Heart right ventricle (tissue), 16 donors: Measurements from ENCODE around the gene SPTBN5. TPM values are rescaled to one million over a fixed set of nuclear protein-coding genes. Genes with fewer than 3 reads are reported as not detected.
A peak's percentile ranks its signal among the peaks of the same experiment; 100 is the strongest.

Experiments
- ATAC-seq, 8 donors: fragments of 200-7000 bp; cut with Tn5 transposase; one replicate each; pipeline ENCODE4 v1.9.1; 2020; ENCODE audit warnings: mild to moderate bottlenecking in 8 of 8, moderate library complexity in 8 of 8, moderate number of reproducible peaks in 1 of 8
- DNase-seq, 2 donors: peaks; one replicate each; pipeline ENCODE4 v3.0.0-alpha.2; 2020
- H3K27ac ChIP-seq, 10 donors: fragments of 200-600 bp; sonication (generic) in 2 of 10; one replicate each; pipeline versions ENCODE4 v1.5.0 to v1.8.0; 2020 to 2022; ENCODE audit warnings: mild to moderate bottlenecking in 3 of 10
- H3K27me3 ChIP-seq, 7 donors: fragments of 200-600 bp; one replicate each; pipeline ENCODE4 v1.8.0; 2021 to 2022; ENCODE audit warnings: mild to moderate bottlenecking in 2 of 7
- H3K36me3 ChIP-seq, 9 donors: fragments of 200-600 bp; sonication (generic) in 1 of 9; one replicate each; pipeline versions ENCODE4 v1.5.0 to v1.8.0; 2020 to 2022; ENCODE audit warnings: mild to moderate bottlenecking in 2 of 9
- H3K4me1 ChIP-seq, 9 donors: fragments of 200-600 bp; sonication (generic) in 1 of 9; one replicate each; pipeline versions ENCODE4 v1.5.0 to v1.8.0; 2020 to 2022; ENCODE audit warnings: mild to moderate bottlenecking in 4 of 9
- H3K4me3 ChIP-seq, 10 donors: fragments of 200-600 bp; sonication (generic) in 2 of 10; one replicate each; pipeline versions ENCODE4 v1.5.0 to v1.8.0; 2020 to 2022; ENCODE audit warnings: mild to moderate bottlenecking in 7 of 10, moderate library complexity in 2 of 10
- H3K9me3 ChIP-seq, 11 donors: fragments of 200-600 bp in 10 of 11; sonication (generic) in 2 of 11; one replicate each; pipeline versions ENCODE4 v1.5.0 to v1.8.0; 2013 to 2022; ENCODE audit warnings: mild to moderate bottlenecking in 2 of 11, control low read depth in 1 of 11, moderate library complexity in 1 of 11
- WGBS, 2 donors: extraction: QIAGEN DNeasy Blood & Tissue Kit; methylation state at CpG; one replicate each; pipeline ENCODE4 v1.1.7; 2013; ENCODE audit warnings: inconsistent platforms in 1 of 2; 5-methylcytosine and 5-hydroxymethylcytosine counted together
- intact Hi-C, 10 donors: fragments of 100-400 bp; cut with DNase I; formaldehyde crosslinking; loops; one replicate each; pipeline versions ENCODE4 v1.11.1 to v1.14.2; 2022
- polyA plus RNA-seq, 2 donors: library from polyadenylated mRNA; stranded (reverse); fragments of 200-250 nt; gene quantifications; one replicate each; pipeline ENCODE4 v1.2.3, GENCODE V29; 2013
- total RNA-seq, 10 donors: library from RNA; stranded (reverse); fragmentation: NEBNext Ultra II Directional in 3 of 10; extraction: Animal tissue kit (Norgen Biotek cat#: 25700) in 3 of 10; gene quantifications; one replicate each; pipeline versions ENCODE4 v1.2.1 to v1.2.4, GENCODE V29; 2021 to 2023
- TF ChIP-seq, protein P1 (sequence below), 9 donors: fragments of 200-600 bp; sonication (generic) in 2 of 9; IDR thresholded peaks; one replicate each; pipeline versions ENCODE4 v1.5.0 to v1.8.0; 2021 to 2022; ENCODE audit warnings: antibody characterized with exemption in 9 of 9, mild to moderate bottlenecking in 5 of 9, moderate library complexity in 1 of 9
- donor health status: Arrhythmogenic right ventricular cardiomyopathy.
- donor health status: ischemic (EF 13 %, LVEDD 7.1; RV severe dilation, severe dysfunction).
- donor health status: healthy with polysubstance abuse.
- donor health status: DM: no; HTN: yes; CAD: no.
- donor health status: DM: no; HTN: no; CAD: no.
- donor health status: ischemic (EF 25% LVEDD 6.9; RV normal size, moderate dysfunction).
- donor health status: ischemic (EF 25% LVEDD 5.7; RV mildly dilated, moderate dysfunction).
- donor health status: healthy.
- donor health status: DM: yes; HTN: yes; CAD: no.
- donor health status: Ischemic cardiomyopathy.
- donor health status: ischemic (EF 35%, LVEDD 5.7; RV mildly dilated, moderate dysfunction).
- donor health status: nonischemic (EF 11% LVEDD 7.7; RV severe dilation, severe dysfunction).
- donor health status: DM: yes; HTN: yes; CAD: no.
- donor health status: PGD.
- donor health status: ischemic (EF 29% LVEDD 5.4; RV normal size, mild dysfunction).
- donor health status: nonischemic (EF 23%, LVEDD 6.1; RV moderate dilation, normal function).

Gene SPTBN5
- total and polyA plus RNA-seq, 12 donors = 0.94 to 8.7 (median 2.4) TPM

DNA sequence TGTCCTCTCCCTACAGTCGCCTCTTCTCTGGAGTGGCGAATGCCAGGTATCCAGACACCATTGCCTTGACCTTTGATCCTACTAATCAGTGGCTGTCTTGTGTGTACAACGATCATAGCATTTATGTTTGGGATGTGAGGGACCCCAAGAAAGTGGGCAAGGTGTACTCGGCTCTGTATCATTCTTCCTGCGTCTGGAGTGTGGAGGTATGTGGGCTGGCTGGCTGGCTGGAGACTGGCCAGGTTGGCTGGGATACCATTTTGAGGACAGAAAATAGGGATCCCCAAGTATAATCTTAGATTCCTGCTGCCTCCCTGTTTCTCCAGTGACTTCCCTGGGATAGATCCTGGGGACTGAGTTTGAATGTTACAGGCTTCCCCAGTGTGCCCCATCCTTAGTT lies 79.3 kb downstream of the SPTBN5 start:
- Histone ChIP-seq H3K9me3 (no peaks in the 10 kb centered on the region), H3K27ac (no peak overlapping the region), H3K4me3 (no peak overlapping the region), H3K36me3 (peaks cover 0 to 77% (median 27%) of the 10 kb centered on the region in 9 donors), H3K4me1 (peaks cover 0 to 13% (median 6%) of the 10 kb centered on the region in 9 donors), H3K27me3 (no peaks in the 10 kb centered on the region)
- intact Hi-C loops = loop anchor here in 9 of 10 donors (5.0 to 10.0 kb wide), 8 partner anchors 42 to 350 kb away; partner anchors contain the start of genes TYRO3 (in 5 of the 9) and MAPKBP1 (in 3 of the 9)
- DNase-seq (no peak), ATAC-seq (no peak)
- 87 to 88% methylated on average over 5 of the region's 5 CpGs for WGBS, 2 donors
- TF ChIP-seq, protein P1, sequence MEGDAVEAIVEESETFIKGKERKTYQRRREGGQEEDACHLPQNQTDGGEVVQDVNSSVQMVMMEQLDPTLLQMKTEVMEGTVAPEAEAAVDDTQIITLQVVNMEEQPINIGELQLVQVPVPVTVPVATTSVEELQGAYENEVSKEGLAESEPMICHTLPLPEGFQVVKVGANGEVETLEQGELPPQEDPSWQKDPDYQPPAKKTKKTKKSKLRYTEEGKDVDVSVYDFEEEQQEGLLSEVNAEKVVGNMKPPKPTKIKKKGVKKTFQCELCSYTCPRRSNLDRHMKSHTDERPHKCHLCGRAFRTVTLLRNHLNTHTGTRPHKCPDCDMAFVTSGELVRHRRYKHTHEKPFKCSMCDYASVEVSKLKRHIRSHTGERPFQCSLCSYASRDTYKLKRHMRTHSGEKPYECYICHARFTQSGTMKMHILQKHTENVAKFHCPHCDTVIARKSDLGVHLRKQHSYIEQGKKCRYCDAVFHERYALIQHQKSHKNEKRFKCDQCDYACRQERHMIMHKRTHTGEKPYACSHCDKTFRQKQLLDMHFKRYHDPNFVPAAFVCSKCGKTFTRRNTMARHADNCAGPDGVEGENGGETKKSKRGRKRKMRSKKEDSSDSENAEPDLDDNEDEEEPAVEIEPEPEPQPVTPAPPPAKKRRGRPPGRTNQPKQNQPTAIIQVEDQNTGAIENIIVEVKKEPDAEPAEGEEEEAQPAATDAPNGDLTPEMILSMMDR (IDR thresholded peaks at IDR 0.05) = no peak

DNA sequence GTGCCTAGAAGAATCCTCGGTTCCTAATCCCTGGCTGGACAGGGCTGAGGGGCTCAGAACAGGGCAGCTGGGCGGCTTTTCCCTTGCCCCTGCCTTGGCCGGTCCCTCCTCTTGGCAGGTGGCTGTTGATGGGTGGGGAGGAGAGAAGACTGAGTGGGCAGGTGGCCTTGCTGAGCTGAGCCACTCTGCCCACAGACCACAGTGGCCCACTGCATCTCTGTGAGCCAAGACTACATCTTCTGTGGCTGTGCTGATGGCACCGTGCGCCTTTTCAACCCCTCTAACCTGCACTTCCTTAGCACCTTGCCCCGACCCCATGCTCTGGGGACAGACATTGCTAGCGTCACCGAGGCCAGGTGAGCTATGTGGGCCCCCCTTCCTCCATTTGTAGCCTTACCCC lies 80.4 kb downstream of the SPTBN5 start:
- intact Hi-C loops = loop anchor here in 9 of 10 donors (2.0 to 10.0 kb wide), 9 partner anchors 41 to 349 kb away; partner anchors contain the start of genes TYRO3 (in 5 of the 9) and MAPKBP1 (in 3 of the 9)
- TF ChIP-seq, protein P1 (IDR thresholded peaks at IDR 0.05) = no peak
- Histone ChIP-seq H3K27ac (no peak overlapping the region), H3K4me3 (no peak overlapping the region), H3K9me3 (no peaks in the 10 kb centered on the region), H3K36me3 (peaks cover 0 to 66% (median 19%) of the 10 kb centered on the region in 9 donors), H3K4me1 (peaks cover 0 to 17% (median 6%) of the 10 kb centered on the region in 9 donors), H3K27me3 (no peaks in the 10 kb centered on the region)
- no peak for ATAC-seq
- WGBS, 2 donors = 93 to 97% methylated on average over 8 of the region's 8 CpGs
- DNase-seq = no peak

DNA sequence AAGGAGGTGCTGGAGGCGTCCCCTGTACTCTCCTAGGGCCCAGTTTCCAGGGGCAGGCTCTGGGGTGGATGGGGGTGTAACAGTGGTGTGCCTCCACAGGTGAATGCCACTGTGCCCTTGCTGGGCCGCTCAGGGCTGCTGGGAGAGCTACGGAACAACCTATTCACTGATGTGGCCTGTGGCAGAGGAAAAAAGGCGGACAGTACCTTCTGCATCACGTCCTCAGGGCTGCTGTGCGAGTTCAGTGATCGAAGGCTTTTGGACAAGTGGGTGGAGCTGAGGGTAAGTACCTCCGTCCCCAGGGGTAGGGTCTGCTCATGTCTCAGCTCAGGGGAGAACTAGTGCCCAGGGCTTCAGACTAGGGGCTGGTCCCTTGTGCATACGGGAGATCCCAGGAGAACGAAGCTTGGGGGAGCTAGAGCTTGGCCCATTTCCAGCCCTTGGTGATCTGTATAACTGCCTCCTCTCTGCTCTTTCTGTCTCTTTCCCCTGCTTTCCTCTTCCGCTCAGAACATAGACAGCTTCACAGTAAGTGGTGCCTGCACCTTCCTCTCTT lies 81.0 kb downstream of the SPTBN5 start:
- peaks cover 0 to 17% (median 6%) of the 10 kb centered on the region in 9 donors for H3K4me1 ChIP-seq
- no peak overlapping the region for H3K27ac ChIP-seq
- H3K4me3 ChIP-seq = no peak overlapping the region
- ATAC-seq = no peak
- intact Hi-C loops = loop anchor here in 9 of 10 donors (2.0 to 10.0 kb wide), 9 partner anchors 41 to 348 kb away; partner anchors contain the start of genes TYRO3 (in 5 of the 9) and MAPKBP1 (in 3 of the 9)
- no peaks in the 10 kb centered on the region for H3K9me3 ChIP-seq
- 92% methylated on average over 11 of the region's 11 CpGs for WGBS, 2 donors
- peaks cover 0 to 60% (median 13%) of the 10 kb centered on the region in 9 donors for H3K36me3 ChIP-seq
- no peaks in the 10 kb centered on the region for H3K27me3 ChIP-seq
- TF ChIP-seq, protein P1 (IDR thresholded peaks at IDR 0.05) = no peak
- DNase-seq = no peak

DNA sequence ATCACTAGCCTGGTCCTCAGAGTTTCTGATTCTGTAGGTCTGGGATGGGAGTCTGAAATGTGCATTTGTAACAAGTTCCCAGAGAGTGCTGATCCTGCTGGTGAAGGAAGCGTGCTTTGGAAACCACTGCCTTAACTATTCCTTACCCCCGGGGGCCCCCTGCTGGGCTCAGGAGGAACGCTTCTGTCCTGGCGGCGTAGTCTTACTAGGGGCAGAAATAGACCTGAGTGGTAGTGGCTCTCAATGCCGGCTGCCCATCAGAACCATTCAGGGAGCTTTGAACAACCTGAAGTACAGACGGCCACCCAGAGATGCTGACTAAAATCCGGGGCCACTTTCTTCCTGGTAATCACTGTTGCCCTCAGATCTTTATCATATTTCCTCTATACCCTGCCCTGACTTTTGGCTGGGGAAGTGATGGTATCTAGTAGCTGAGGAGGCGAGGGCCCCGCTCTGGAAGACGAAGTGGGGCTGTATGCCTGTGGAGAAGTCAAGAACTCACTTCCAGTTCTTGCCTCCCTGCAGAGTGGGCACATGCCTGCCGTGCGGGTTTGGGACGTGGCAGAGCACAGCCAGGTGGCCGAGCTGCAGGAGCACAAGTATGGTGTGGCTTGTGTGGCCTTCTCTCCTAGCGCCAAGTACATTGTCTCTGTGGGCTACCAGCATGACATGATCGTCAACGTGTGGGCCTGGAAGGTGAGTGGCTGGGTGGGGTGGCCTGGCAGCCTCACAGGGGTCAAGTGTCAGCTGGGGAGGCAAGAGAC lies 82.2 kb downstream of the SPTBN5 start:
- ATAC-seq = peak; percentile 85 to 96 (median 92)
- TF ChIP-seq, protein P1 (IDR thresholded peaks at IDR 0.05) = peak; percentile 77 to 95 (median 92)
- Histone ChIP-seq H3K4me1 (peaks cover 0 to 20% (median 6%) of the 10 kb centered on the region in 9 donors), H3K9me3 (no peaks in the 10 kb centered on the region), H3K27me3 (no peaks in the 10 kb centered on the region), H3K4me3 (no peak overlapping the region), H3K27ac (no peak overlapping the region), H3K36me3 (peaks cover 0 to 48% (median under 1%) of the 10 kb centered on the region in 9 donors)
- 48 to 51% methylated on average over 18 of the region's 18 CpGs for WGBS, 2 donors
- DNase-seq = peak; percentile 86
- intact Hi-C loops = loop anchor here (1.0 to 10.0 kb wide), 12 partner anchors 37 to 347 kb away; partner anchors contain the start of genes MAPKBP1 (in 7 of the 10) and TYRO3 (in 5 of the 10)
